AG09309 (cell line): Measurements from ENCODE around the gene LYPD6B.

Experiments used
- DNase-seq: peaks from one replicate; pipeline ENCODE4 v3.0.0-alpha.2; 2010; ENCODE audit warnings: low read depth
- H3K4me3 ChIP-seq: 2 replicates; pipeline ENCODE4 v1.5.1; 2011; ENCODE audit warnings: mild to moderate bottlenecking, low read depth, low read length, moderate library complexity; ENCODE audit not compliant: control insufficient read depth
- TF ChIP-seq, protein P1 (sequence below): IDR thresholded peaks from 2 replicates; pipeline ENCODE4 v1.5.1; 2011; ENCODE audit warnings: mild to moderate bottlenecking, low read depth, low read length, inconsistent platforms; ENCODE audit not compliant: insufficient read depth, control insufficient read depth; ENCODE audit errors: missing control alignments

The LYPD6B gene

DNA sequence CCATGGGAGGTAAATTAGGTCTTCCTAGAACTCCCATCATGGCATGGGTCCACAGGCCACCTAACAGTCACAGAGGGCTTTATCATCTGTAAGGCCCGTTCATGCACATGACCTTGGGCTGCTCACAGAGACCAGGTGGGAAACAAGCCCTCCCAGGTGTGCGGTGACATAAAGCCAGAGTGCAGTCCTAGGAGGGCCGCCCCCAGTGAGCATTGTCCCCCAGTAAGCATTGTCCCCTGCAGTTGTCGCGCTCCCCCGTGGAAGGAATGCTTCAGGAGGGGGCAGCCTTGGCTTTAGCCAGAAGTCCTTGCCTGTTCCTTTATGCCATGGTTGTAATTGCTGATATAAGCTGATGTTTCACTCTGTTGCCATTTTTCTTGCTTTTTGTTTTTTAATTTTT is 41.7 kb upstream of the LYPD6B start:
- DNase-seq: no peak
- H3K4me3 ChIP-seq: no peak overlapping the region
- TF ChIP-seq, protein P1, sequence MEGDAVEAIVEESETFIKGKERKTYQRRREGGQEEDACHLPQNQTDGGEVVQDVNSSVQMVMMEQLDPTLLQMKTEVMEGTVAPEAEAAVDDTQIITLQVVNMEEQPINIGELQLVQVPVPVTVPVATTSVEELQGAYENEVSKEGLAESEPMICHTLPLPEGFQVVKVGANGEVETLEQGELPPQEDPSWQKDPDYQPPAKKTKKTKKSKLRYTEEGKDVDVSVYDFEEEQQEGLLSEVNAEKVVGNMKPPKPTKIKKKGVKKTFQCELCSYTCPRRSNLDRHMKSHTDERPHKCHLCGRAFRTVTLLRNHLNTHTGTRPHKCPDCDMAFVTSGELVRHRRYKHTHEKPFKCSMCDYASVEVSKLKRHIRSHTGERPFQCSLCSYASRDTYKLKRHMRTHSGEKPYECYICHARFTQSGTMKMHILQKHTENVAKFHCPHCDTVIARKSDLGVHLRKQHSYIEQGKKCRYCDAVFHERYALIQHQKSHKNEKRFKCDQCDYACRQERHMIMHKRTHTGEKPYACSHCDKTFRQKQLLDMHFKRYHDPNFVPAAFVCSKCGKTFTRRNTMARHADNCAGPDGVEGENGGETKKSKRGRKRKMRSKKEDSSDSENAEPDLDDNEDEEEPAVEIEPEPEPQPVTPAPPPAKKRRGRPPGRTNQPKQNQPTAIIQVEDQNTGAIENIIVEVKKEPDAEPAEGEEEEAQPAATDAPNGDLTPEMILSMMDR: no peak

DNA sequence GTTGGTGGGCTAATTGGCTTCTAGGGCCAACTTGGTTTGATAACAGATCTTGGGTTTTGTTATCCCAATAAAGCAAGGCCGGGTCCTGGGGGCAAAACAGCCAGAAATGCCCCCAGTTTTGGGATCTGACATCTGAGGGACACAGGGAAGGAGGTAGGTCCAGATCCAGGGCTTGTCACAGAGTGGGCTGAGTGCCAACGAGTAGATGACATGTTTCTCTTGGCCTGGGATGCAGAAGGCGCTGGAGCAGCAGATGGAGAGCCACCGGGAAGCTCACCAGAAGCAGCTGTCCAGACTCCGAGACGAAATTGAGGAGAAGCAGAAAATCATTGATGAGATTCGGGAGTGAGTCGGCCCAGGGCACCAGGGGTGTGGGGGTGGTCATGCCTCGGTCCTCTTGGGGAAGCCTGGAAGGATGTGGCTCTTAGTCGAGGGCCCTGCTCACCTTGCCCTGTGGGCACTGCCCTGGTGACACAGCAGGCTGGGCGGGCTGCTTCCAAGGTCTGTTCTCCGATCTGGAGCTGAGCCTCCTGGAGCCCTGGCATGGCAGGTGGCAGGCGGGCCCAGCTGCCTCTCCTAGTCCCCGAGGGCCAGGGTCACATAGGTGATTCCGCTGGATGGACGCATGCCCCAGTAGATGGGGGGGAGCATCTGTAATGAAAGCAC is 40.2 kb upstream of the LYPD6B start:
- DNase-seq: no peak
- no peak overlapping the region for H3K4me3 ChIP-seq
- TF ChIP-seq, protein P1: no peak

DNA sequence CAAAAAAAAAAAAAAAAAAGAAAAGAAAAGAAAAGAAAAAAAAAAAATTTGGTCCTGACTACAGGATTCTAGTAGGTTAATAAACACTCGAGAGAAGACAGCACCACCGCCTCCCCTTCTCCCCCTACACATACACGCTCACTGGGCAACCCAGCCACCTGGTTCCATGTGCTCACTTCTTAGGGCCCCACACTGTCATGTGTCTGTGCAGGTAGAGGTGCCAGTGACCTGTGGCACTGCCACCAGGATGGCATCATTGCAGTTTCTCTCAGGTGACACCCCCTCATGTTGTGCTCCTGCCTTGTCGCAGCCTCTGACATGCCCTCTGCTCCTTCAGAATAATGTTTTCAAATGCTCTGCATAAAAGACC is 39.7 kb upstream of the LYPD6B start:
- no peak for DNase-seq
- TF ChIP-seq, protein P1: no peak
- H3K4me3 ChIP-seq: no peak overlapping the region

DNA sequence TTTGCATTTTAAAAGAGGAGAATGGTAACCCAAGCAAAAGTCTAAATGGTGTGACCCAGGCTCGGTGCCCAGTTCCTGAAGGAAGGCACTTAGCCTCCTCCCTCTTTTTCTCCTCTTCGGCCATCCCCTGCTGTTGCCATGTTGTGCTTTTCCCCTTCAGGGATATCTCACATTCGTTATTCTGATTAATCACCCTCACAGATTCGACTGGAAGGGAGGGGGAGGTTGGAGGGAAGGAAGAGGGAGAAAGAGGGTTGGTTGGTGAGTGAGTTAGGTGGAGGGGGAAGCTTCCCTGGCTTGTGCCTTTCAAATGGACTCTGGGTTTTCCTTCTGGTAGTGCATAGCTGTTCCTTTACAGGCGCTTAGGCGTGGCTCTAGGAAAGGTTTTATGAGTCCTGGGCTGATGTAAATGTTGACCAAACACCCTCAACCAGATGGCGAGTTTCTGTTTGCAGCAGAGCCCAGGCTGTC is 39.0 kb upstream of the LYPD6B start:
- TF ChIP-seq, protein P1: no peak
- H3K4me3 ChIP-seq: peak overlapping the region; percentile 14
- DNase-seq: no peak

DNA sequence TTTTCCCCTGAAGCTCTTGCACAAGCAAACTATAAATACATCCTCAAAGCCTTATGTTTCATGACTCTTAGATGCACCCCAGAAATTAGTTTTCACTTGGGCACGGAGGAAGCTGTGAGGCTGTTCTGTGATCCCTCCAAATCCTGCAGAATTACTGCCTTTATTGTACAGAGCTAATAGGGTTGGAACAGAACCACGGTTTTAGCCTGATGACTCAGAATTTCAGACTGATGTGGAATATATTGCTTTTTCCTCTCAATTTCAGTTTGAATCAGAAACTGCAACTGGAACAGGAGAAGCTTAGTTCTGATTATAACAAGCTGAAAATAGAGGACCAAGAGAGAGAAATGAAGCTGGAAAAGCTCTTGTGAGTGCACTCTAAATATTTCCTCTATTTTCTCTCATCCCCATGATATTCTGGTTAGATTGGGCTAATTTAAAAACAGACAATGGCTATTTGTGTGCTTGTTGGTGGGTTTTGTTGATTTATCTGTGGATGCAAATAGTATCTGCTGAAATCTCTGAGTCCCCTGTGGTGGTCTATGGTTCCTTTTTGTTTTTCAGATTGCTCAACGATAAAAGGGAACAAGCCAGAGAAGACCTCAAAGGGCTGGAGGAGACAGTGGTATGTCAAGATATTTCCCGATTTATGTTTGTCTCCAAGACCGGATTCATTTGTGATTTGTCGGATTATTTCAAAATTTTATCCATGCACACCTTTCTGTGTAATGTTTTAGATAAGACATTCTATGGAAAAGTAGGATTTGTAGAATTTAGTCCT is 38.2 kb upstream of the LYPD6B start:
- TF ChIP-seq, protein P1: no peak
- DNase-seq: no peak
- H3K4me3 ChIP-seq: no peak overlapping the region

DNA sequence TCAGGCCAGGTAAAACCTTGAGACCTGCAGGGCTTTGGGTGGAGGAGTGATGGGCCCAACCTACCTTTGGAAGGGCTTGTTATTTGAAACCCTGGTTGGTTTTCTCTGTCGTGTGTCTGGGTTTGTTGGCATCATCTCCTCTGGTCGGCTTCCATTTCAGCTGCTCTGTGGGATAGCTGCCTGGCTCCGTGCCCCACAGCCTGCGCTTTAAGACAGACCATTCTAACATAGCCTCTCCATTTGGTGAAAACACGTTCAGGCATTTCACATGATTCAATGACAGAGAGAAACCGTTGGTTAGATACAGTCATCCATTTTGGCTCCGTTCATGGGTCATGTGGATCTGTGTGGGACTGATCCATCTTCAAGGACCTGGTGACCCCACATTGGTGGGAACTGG is 37.0 kb upstream of the LYPD6B start:
- no peak overlapping the region for H3K4me3 ChIP-seq
- DNase-seq: no peak
- TF ChIP-seq, protein P1: no peak
